ENCODE results near the gene RIMS3. TPM values are rescaled to one million over a fixed set of nuclear protein-coding genes. Genes with fewer than 3 reads are reported as not detected.

The RIMS3 gene
- total RNA-seq, 1 experiment from 2014 or later: 13.7 TPM

- H3K27ac ChIP-seq (ENCODE audit: insufficient read length, low read depth, low read length): no peak overlapping the region
- H3K14ac ChIP-seq (ENCODE audit: insufficient read depth, low read length): no peak overlapping the region
- no CpG with 5 or more reads among the region's 7 CpGs for WGBS (ENCODE audit: extremely low coverage, insufficient read length, low lambda C conversion rate)
- Mint-ChIP-seq H3K36me3 (ENCODE audit: insufficient read depth in 1 of 3, low read depth in 3 of 3) (no peaks in the 10 kb centered on the region), H3K4me3 (no peak overlapping the region), H3K27me3 (ENCODE audit: low read depth) (no peaks in the 10 kb centered on the region; the same call in 1 of the 2 replicates), H3K27ac (peak overlapping the region in 1 of 3 experiments; percentile 4; a peak in 1 of 7 replicates), H3K9me3 (no peaks in the 10 kb centered on the region), H3K4me1 (peaks cover 9 to 13% of the 10 kb centered on the region in 2 experiments)
- H4K5ac ChIP-seq (ENCODE audit: insufficient read length, low read depth, low read length): no peak overlapping the region
- no peak overlapping the region for H3K56ac ChIP-seq (ENCODE audit: insufficient read length, low read depth, low read length)
- no peak for DNase-seq
- no peak overlapping the region for H2AFZ ChIP-seq (ENCODE audit: low read length)
- H3K79me2 ChIP-seq (ENCODE audit: insufficient read depth, low read length): no peaks in the 10 kb centered on the region
- no peaks in the 10 kb centered on the region for H3K79me1 ChIP-seq (ENCODE audit: insufficient read depth, low read depth, low read length, poor library complexity, severe bottlenecking)
- no peak overlapping the region for H3K23ac ChIP-seq (ENCODE audit: insufficient read length, low read depth, low read length)
- H2BK12ac ChIP-seq (ENCODE audit: insufficient read length, low read depth, low read length): no peak overlapping the region
- H3K4me1 ChIP-seq (ENCODE audit: insufficient read depth, low read length): peaks cover 5% of the 10 kb centered on the region; the same call in 1 of the 2 replicates
- no peak overlapping the region for H4K91ac ChIP-seq (ENCODE audit: insufficient read length, low read depth, low read length)
- no peak overlapping the region for H4K8ac ChIP-seq (replicated peaks; ENCODE audit: insufficient read length, low read depth, low read length)
- H3K27me3 ChIP-seq (ENCODE audit: insufficient read depth, low read length): no peaks in the 10 kb centered on the region
- no peak overlapping the region for H2BK20ac ChIP-seq (ENCODE audit: low read depth, low read length, poor library complexity, severe bottlenecking)
- no peaks in the 10 kb centered on the region for H4K20me1 ChIP-seq (ENCODE audit: control insufficient read depth, insufficient read depth, insufficient read length)
- no peak overlapping the region for H2BK15ac ChIP-seq (ENCODE audit: low read depth, low read length)
- no peak overlapping the region for H3K4me2 ChIP-seq (ENCODE audit: insufficient read depth, insufficient read length, low read length)
- H3K9ac ChIP-seq (ENCODE audit: extremely low read depth, insufficient read length, low read length): no peak overlapping the region
- no peaks in the 10 kb centered on the region for H3K23me2 ChIP-seq (ENCODE audit: insufficient read length, low read depth, low read length, poor library complexity, severe bottlenecking)
- TF ChIP-seq CTCF (conservative IDR thresholded peaks at IDR 0.05): no peak
- no peak overlapping the region for H3K4ac ChIP-seq (ENCODE audit: low read depth, low read length)
- H2BK120ac ChIP-seq (ENCODE audit: low read depth, low read length, poor library complexity, severe bottlenecking): no peak overlapping the region
- H3T11ph ChIP-seq (ENCODE audit: low read length): no peak overlapping the region
- H2BK5ac ChIP-seq (ENCODE audit: insufficient read length, low read length): no peak overlapping the region
- no peak overlapping the region for H3K18ac ChIP-seq (ENCODE audit: insufficient read length, low read depth, low read length)
- no peak overlapping the region for H2AK5ac ChIP-seq (ENCODE audit: insufficient read length, low read length)
- H3K9me3 ChIP-seq (ENCODE audit: control insufficient read depth, low read depth, low read length): no peaks in the 10 kb centered on the region
Measured at GRCh38 chr1:40657046-40657445, 8.4 kb downstream of the RIMS3 start.
